ENCODE measurements around the gene RRAD.

DNA sequence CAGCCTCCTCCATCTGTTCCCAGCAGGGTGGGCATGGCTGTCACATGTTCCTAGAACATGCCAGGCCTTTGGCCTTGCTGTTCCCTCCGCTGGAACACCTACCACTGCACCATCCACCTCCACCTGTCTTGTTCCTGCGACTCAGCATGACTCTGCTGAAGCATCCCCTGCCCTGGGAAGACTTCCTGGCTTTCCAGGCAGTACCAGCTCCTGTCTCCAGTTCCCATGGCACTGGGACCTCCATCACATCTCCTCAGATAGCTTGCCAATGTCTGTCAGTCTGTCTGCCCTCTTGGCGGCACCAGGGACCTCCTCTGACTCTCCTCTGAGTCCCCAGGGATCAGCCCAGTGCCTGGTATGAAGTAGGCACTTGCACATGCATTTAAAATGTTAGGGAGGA, 29.3 kb downstream of the RRAD start:
- no peak for TF ChIP-seq EZH2 (IDR thresholded peaks at IDR 0.05)
- no peak for TF ChIP-seq POLR2AphosphoS5 (IDR thresholded peaks at IDR 0.05; ENCODE audit: borderline replicate concordance, low read depth, low read length)
- TF ChIP-seq FOXP2 (optimal IDR thresholded peaks at IDR 0.05; ENCODE audit: control extremely low read depth, extremely low read length, insufficient read depth): no peak

Measured in SK-N-MC (cell line).